NCI-H345 treated with DMSO at 0.1 percent for 48 hours (cell line): ENCODE measurements around the gene NELFCD.
"Not testable (repeated sequence)": the region's sequence is repeated elsewhere in the genome, so short reads cannot be mapped to it uniquely, and the experiment has no call there.

Source experiments
- DNase-seq: peaks from one replicate; lab custom pipeline; 2025; ENCODE audit not compliant: unreplicated experiment; lab: John Stamatoyannopoulos, UW

NELFCD gene

GRCh38 chr20:58980711-58981627 lies at the start of gene NELFCD:
Gene NELFCD (plus strand): TSS chr20:58981256. CDS start chr20:58981310, 54 bp downstream.
- peak; percentile 88 for DNase-seq

- DNase-seq = no peak
These were observed 48.9 kb upstream of the NELFCD start for GRCh38 chr20:58932170-58932569.

GRCh38 chr20:58938078-58938477 lies 43.0 kb upstream of the NELFCD start:
- no peak for DNase-seq

GRCh38 chr20:58938541-58938940 lies 42.5 kb upstream of the NELFCD start:
- no peak for DNase-seq

GRCh38 chr20:58941471-58941870 lies 39.6 kb upstream of the NELFCD start:
- DNase-seq = no peak

GRCh38 chr20:58942549-58942948 lies 38.5 kb upstream of the NELFCD start:
- DNase-seq = no peak

GRCh38 chr20:58944610-58945009 lies 36.4 kb upstream of the NELFCD start:
- no peak for DNase-seq

- no peak for DNase-seq
These were observed 35.0 kb upstream of the NELFCD start for GRCh38 chr20:58945965-58946631.

GRCh38 chr20:58947797-58948388 lies 33.2 kb upstream of the NELFCD start:
- DNase-seq = not testable (repeated sequence)

- no peak for DNase-seq
These were observed 30.5 kb upstream of the NELFCD start for GRCh38 chr20:58950603-58951002.

GRCh38 chr20:58953050-58953449 lies 28.0 kb upstream of the NELFCD start:
- DNase-seq = no peak

- no peak for DNase-seq
These were observed 25.0 kb upstream of the NELFCD start for GRCh38 chr20:58956078-58956477.

- no peak for DNase-seq
These were observed 21.4 kb upstream of the NELFCD start for GRCh38 chr20:58959652-58960051.

- DNase-seq = no peak
These were observed 17.9 kb upstream of the NELFCD start for GRCh38 chr20:58963060-58963584.

- DNase-seq = not testable (repeated sequence)
These were observed 17.1 kb upstream of the NELFCD start for GRCh38 chr20:58963922-58964321.

GRCh38 chr20:58965270-58966064 lies 15.6 kb upstream of the NELFCD start:
- no peak for DNase-seq

- no peak for DNase-seq
These were observed 13.2 kb upstream of the NELFCD start for GRCh38 chr20:58967652-58968429.

GRCh38 chr20:58969439-58969838 lies 11.6 kb upstream of the NELFCD start:
- DNase-seq = no peak

GRCh38 chr20:58970146-58970545 lies 10.9 kb upstream of the NELFCD start:
- no peak for DNase-seq

GRCh38 chr20:58971429-58971828 lies 9.6 kb upstream of the NELFCD start:
- no peak for DNase-seq
